Measurements from ENCODE around the gene NCBP1. TPM values are rescaled to one million over a fixed set of nuclear protein-coding genes. Genes with fewer than 3 reads are reported as not detected.

NCBP1 gene
- total and polyA plus RNA-seq, 12 donors, result 6.6 to 20.4 (median 15.2) TPM

- WGBS, 2 donors, result 61 to 70% methylated on average over 1 of the region's 1 CpG
- Histone ChIP-seq H3K27me3 (no peaks in the 10 kb centered on the region), H3K36me3 (peaks cover 0 to 85% (median 9%) of the 10 kb centered on the region in 9 donors), H3K4me1 (peaks cover 0 to 34% (median 14%) of the 10 kb centered on the region in 9 donors), H3K4me3 (peak overlapping the region in 4 of 10 donors; percentile 29 to 33 (median 32)), H3K9me3 (no peaks in the 10 kb centered on the region), H3K27ac (peak overlapping the region in 4 of 10 donors; percentile 45 to 71 (median 56))
- TF ChIP-seq CTCF (IDR thresholded peaks at IDR 0.05), result no peak
- intact Hi-C loops (cut with DNase I), result loop anchor here in 1 of 10 donors (10.0 kb wide), 1 partner anchor 769 kb away; the partner anchor contains the start of gene ZNF782
- DNase-seq (no peak), ATAC-seq (peak in 2 of 8 donors; percentile 11 to 38)
These were observed 9.7 kb upstream of the NCBP1 start for GRCh38 chr9:97623946-97624345.

GRCh38 chr9:97625620-97626019, 8.0 kb upstream of the NCBP1 start:
- Histone ChIP-seq H3K27me3 (no peaks in the 10 kb centered on the region), H3K4me1 (peaks cover 0 to 45% (median 15%) of the 10 kb centered on the region in 9 donors), H3K4me3 (peak overlapping the region in 6 of 10 donors; percentile 12 to 33 (median 30)), H3K36me3 (peaks cover 0 to 68% (median 3%) of the 10 kb centered on the region in 9 donors), H3K9me3 (no peaks in the 10 kb centered on the region), H3K27ac (peak overlapping the region in 9 of 10 donors; percentile 6 to 71 (median 52))
- DNase-seq (no peak), ATAC-seq (peak in 7 of 8 donors; percentile 40 to 80 (median 73))
- intact Hi-C loops (cut with DNase I), result loop anchor here in 1 of 10 donors (10.0 kb wide), 1 partner anchor 771 kb away; the partner anchor contains the start of gene ZNF782
- WGBS, 2 donors, result 28 to 50% methylated on average over 3 of the region's 3 CpGs
- TF ChIP-seq CTCF (IDR thresholded peaks at IDR 0.05), result no peak

GRCh38 chr9:97627624-97628023, 6.0 kb upstream of the NCBP1 start:
- H3K4me3 ChIP-seq, result no peak overlapping the region
- WGBS, 2 donors, result 67 to 69% methylated on average over 5 of the region's 5 CpGs
- TF ChIP-seq CTCF (IDR thresholded peaks at IDR 0.05), result no peak
- ATAC-seq (no peak), DNase-seq (no peak)
- H3K4me1 ChIP-seq, result peaks cover 0 to 58% (median 28%) of the 10 kb centered on the region in 9 donors
- intact Hi-C loops (cut with DNase I), result loop anchor here in 1 of 10 donors (10.0 kb wide), 1 partner anchor 773 kb away; the partner anchor contains the start of gene ZNF782
- H3K9me3 ChIP-seq, result no peaks in the 10 kb centered on the region
- no peaks in the 10 kb centered on the region for H3K27me3 ChIP-seq
- peak overlapping the region in 6 of 10 donors; percentile 4 to 53 (median 47) for H3K27ac ChIP-seq
- peaks cover 0 to 49% (median 0%) of the 10 kb centered on the region in 9 donors for H3K36me3 ChIP-seq

- Histone ChIP-seq H3K36me3 (peaks cover 0 to 39% (median 0%) of the 10 kb centered on the region in 9 donors), H3K27ac (peak overlapping the region in 7 of 10 donors; percentile 14 to 53 (median 45)), H3K9me3 (no peaks in the 10 kb centered on the region), H3K27me3 (no peaks in the 10 kb centered on the region), H3K4me3 (no peak overlapping the region), H3K4me1 (peaks cover 0 to 54% (median 28%) of the 10 kb centered on the region in 9 donors)
- intact Hi-C loops (cut with DNase I), result loop anchor here in 1 of 10 donors (10.0 kb wide), 1 partner anchor 774 kb away; the partner anchor contains the start of gene ZNF782
- ATAC-seq (no peak), DNase-seq (no peak)
- WGBS, 2 donors, result 65 to 77% methylated on average over 3 of the region's 3 CpGs
- TF ChIP-seq CTCF (IDR thresholded peaks at IDR 0.05), result no peak
These were observed 5.0 kb upstream of the NCBP1 start for GRCh38 chr9:97628668-97629067.

All from heart right ventricle (tissue), 16 donors.